GM20000 (cell line): Measurements from ENCODE around the gene CCDC201.

ENCODE experiments used
- DNase-seq: peaks from one replicate; pipeline ENCODE4 v3.0.0; 2012; ENCODE audit warnings: low spot score
- CTCF ChIP-seq: IDR thresholded peaks from 2 replicates; pipeline ENCODE4 v1.5.1; 2012; ENCODE audit warnings: mild to moderate bottlenecking, control low read depth; ENCODE audit errors: extremely low read depth, missing control alignments

The CCDC201 gene

GRCh38 chr7:45910855-45911254 lies 38.0 kb upstream of the CCDC201 start:
- no peak for DNase-seq
- TF ChIP-seq CTCF = no peak

GRCh38 chr7:45909561-45909960 lies 36.7 kb upstream of the CCDC201 start:
- no peak for DNase-seq

GRCh38 chr7:45902820-45903219 lies 29.9 kb upstream of the CCDC201 start:
- DNase-seq = no peak

More at GRCh38 chr7:45909561-45909960, 36.7 kb upstream of the CCDC201 start:
- no peak for TF ChIP-seq CTCF

GRCh38 chr7:45901566-45901965 lies 28.7 kb upstream of the CCDC201 start:
- DNase-seq = peak; percentile 0
- TF ChIP-seq CTCF = no peak

More at GRCh38 chr7:45902820-45903219, 29.9 kb upstream of the CCDC201 start:
- TF ChIP-seq CTCF = no peak

- TF ChIP-seq CTCF = no peak
- no peak for DNase-seq
These were observed 25.3 kb upstream of the CCDC201 start for GRCh38 chr7:45898222-45898621.

GRCh38 chr7:45897042-45897690 lies 24.3 kb upstream of the CCDC201 start:
- no peak for TF ChIP-seq CTCF
- DNase-seq = no peak

- DNase-seq = no peak
- TF ChIP-seq CTCF = no peak
These were observed 21.8 kb upstream of the CCDC201 start for GRCh38 chr7:45894665-45895062.
